Posterior cingulate gyrus (tissue), 11 donors: ENCODE results near the gene RNASE13.
"Not testable (repeated sequence)": the region's sequence is repeated elsewhere in the genome, so short reads cannot be mapped to it uniquely, and the experiment has no call there.

Experiments
- DNase-seq, 10 donors: peaks; one replicate each; pipeline versions ENCODE4 v3.0.0 to v3.0.0-alpha.2; 2020 to 2021; ENCODE audit warnings: mixed read lengths in 3 of 10
- intact Hi-C: fragments of 100-400 bp; cut with DNase I; formaldehyde crosslinking; loops from one replicate; pipeline ENCODE4 v1.15.1; 2023

Gene RNASE13

DNA sequence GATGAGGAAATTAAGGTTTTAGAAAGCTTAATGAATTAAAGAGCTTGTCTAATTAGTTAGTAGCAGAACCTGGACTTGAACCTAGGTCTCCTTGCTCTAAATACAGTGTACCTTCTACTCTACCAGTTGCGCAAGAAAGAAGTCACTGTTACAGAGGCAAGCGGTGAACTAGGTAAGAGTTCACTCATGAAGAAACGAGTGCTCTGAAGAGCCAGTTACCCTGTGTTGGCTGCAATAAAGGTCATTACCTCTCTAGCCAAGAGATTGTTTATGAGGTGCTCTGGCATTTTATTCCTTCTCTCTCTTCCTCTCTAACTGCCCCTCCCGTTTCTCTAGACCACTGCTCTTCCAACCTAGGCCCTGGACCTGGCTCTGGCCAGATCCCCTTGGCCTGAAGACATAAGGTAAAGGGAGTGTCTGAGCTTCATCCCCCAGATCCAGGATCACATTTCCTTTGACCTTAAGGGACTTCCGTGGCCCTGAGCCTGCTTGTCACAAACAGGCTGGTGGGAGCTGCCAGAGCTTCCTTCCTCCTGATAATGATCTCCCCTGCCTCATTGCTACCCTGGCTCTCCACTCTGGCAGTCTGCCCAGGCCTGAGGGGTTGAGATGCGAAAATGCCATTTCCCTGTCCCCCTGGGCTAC, 9.5 kb upstream of the RNASE13 start:
- intact Hi-C loops = no loop called here
- no peak for DNase-seq

DNA sequence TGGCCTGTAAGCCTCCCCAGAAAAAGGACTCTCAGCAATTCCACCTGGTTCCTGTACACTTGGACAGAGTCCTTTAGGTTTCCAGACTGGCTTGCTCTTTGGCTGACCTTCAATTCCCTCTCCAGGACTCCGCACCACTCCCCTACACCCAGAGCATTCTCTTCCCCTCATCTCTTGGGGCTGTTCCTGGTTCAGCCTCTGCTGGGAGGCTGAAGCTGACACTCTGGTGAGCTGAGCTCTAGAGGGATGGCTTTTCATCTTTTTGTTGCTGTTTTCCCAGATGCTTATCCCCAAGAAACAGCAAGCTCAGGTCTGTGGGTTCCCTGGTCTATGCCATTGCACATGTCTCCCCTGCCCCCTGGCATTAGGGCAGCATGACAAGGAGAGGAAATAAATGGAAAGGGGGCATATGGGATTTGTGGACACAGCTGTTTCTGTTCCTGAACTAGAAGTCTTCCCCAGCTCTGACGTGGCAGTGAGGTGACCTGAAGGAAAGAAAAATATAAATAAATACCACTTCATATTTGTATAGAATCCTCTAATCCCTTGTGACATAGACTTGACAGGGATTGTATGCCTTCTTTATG, 8.9 kb upstream of the RNASE13 start:
- intact Hi-C loops = no loop called here
- no peak for DNase-seq

DNA sequence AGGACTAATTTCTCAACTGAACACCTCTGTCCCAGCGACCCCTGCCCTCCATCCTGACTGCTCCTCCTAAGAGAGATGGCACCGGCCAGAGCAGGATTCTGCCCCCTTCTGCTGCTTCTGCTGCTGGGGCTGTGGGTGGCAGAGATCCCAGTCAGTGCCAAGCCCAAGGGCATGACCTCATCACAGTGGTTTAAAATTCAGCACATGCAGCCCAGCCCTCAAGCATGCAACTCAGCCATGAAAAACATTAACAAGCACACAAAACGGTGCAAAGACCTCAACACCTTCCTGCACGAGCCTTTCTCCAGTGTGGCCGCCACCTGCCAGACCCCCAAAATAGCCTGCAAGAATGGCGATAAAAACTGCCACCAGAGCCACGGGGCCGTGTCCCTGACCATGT, 8.3 kb upstream of the RNASE13 start:
- intact Hi-C loops = no loop called here
- DNase-seq = peak in 8 of 10 donors; percentile 29 to 95 (median 64)

DNA sequence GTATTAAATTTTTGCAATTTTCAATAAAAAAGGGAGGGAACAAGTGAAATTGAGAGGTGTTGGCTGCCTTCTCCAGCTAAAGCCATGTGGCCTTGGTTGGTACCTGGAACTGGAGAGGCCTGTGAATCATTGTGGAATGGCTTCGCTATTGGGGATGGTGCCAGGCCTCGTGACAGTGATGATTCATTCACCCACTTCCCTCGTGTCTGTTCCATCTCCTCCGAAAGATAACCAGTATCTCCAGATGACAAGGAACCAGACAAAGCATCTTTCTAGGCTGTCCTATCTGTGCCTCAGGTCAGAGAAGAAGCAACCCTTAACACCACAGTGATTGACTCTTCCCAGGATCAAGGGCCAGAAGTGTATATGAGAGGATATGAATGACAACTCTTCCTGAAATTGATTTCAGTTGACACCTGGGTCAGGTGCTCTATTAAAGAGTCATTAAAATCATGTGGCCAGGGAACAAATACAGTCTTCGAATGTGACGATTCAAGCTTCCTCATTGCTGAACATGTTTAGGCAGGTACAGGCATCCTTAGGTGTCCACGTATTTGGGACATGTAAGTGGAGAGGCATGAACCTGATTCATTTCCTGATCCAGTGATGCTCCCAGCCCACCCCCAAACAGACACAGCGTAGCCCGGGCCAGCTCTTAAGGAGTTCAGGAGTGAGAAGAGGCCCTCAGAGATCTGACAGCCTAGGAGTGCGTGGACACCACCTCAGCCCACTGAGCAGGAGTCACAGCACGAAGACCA, 7.2 kb upstream of the RNASE13 start, which contains the start of gene RNASE7:
RNASE7 (plus strand) TSS at position 687 of the 758 bp plus-strand sequence. CDS start 631 bp downstream, outside the sequence.
- peak in 1 of 10 donors; percentile 86 for DNase-seq
- intact Hi-C loops = no loop called here

DNA sequence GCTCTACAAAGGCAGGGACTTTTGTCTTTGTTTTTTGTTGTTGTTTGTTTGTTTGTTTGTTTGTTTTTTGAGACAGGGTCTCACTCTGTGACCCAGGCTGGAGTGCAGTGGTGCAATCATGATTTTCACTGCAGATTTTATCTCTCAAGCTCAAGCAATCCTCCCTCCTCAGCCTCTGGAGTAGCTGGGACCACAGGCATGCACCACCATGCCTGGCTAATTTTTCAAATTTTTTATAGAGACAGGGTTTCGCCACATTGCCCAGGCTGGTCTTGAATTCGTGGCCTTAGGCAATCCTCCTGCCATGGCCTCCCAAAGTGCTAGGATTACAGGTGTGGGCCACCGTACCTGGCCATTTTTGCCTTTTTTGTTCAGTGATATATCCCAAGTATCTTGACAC, 6.3 kb upstream of the RNASE13 start:
- not testable (repeated sequence) for DNase-seq
- intact Hi-C loops = loop anchor here (1.0 kb wide), 1 partner anchor 27 kb away; no protein-coding TSS in a partner anchor

DNA sequence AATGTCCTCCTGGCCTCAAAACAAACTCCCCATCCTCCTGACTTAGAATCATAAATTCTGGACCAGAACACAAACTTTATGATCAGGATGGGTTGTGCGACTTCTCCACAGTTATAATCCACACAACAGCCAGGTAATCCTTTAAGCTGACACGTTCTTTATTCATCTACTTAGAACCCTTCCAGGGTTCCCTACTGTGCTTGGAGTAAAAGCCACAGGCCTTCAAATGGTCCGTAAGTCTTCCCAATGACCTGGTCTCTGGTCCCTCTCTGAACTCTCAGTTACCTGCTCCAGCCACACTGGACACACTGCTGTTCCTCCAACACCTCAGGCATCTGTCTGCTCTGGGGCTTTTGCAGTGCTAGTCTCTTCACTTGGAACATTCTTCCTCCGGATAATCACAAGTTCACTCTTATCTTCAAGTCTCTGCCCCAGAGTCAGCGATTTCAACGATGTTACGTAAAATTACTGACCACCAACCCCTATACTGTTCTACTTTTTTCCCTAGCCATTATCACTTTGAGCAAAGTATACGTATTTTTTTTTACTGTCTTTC, 5.8 kb upstream of the RNASE13 start:
- intact Hi-C loops = loop anchor here (1.0 kb wide), 1 partner anchor 26 kb away; no protein-coding TSS in a partner anchor
- no peak for DNase-seq

DNA sequence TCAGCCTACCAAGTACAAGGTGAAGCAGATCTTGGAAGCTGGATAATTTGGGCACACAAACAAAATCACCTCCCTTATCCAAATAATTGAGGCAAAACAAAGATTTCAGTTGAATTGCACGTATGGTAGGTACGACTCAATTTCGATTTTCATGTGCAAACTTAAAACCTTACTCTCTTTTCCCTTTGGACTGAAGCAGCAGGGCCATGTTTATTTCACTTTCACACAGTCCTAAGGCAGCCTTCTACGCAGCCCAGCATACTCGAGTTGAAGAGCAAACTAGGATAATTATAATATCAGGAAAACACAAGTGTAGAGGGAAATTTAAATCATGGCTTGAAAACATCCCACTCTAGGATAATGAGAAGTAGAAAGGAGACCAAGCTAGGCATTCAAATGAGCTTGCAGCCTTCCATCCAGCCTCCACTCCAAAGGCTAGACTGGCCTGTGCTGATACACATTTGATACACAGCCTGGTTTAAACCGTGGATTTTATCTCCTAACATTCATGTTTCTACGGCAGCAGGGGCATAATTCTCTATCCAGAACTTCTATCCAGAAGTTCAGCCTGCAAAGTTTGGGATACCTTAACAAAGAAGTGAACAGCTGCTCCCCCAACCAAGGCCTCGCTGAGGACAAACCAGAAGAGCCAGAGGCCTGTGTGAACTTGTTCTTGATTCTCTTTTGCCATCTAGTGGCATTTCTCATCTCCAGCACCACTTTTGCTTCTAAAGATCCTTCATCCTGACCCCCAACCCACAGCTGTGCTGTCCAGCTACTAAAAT, 5.2 kb upstream of the RNASE13 start:
- DNase-seq = peak in 3 of 10 donors; percentile 28 to 86 (median 65)
- intact Hi-C loops = loop anchor here (1.0 to 5.0 kb wide), 3 partner anchors 25 to 67 kb away; no protein-coding TSS in a partner anchor

DNA sequence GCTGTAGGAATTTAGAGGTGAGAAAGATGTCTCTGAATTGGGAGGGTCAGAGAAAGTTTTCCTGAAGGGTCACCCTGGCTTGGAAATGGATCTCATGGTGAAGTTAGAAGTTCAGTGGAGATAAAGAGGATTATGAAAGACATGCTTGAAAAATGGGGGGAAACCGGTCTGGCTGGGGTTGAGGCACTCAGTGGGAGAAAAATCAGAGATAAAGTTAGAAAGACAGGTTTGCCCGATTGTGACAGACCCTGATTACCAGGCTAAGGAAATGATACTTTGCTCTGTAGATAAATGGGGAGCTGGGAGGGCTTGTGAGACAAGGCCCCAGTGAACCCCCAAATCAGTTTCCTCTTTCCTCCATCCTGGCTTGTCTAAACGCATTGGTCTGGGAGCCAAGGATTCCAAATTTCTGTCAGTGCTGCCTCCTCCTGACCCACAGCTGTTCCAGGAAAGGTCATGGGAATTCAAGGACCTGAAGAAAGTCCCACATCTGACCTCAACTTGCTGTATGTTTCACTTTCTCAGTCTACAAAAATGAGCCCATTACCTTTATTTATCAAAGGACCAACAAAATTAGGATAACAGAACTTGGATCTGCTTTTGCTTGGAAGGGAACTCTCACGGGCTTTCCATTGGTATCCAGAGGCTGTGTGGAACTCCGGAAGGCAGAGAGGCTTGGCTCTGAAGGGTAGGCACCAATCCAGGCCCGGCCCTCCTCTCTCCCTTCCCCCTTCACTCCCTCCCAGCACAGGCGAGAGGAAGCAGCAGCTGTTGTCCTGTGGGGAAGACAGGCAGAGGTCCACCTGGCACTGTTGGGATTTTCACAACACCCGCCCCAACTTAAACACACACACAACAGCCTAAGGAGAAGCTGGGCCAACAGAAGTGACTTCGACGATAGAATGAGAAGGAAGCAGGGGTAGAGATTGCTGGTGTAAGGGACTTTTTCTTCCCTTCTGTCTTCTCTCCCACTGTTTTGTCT, 4.1 kb upstream of the RNASE13 start:
- peak; percentile 73 to 97 (median 78) for DNase-seq
- intact Hi-C loops = loop anchor here (1.0 to 5.0 kb wide), 2 partner anchors 66 kb away; no protein-coding TSS in a partner anchor

DNA sequence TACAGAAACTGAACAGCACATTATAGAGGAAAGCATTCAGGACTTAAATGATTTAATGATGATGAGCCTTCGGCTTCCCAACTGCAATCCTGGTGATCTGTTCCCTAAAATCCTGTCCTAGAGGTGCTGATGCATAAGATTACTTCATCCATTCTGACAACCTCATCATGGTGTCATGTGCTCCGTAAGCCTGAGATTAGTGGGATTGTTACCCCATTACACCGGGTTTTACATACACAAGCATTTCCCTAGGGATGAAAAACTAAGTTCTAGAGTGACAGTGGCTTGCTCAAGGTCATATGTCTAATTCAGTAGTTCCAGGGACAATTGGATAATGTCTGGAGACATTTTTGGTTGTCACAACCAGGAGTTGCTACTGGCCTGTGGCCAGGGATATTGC, 2.5 kb upstream of the RNASE13 start:
- DNase-seq = no peak
- intact Hi-C loops = loop anchor here (5.0 kb wide), 1 partner anchor 65 kb away; no protein-coding TSS in a partner anchor

DNA sequence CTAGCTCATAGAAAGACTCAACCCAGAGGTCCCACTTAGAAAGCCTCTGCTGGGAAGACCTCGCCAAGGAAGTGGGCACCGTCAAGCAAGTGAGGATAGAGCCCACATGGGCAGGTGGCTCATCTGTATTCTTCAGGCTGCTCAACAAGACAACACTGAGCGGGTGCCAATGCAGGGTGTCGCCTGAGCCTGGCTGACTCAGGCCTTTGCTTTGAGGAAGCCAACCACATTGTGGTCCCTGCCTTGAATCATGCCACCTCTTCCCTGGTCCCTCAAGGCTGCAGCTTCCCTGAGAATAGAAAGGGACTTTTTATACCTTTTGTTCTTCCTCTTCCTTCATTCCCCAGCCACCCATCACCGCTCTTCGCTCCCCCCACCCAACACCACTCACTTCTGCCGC, 2.1 kb upstream of the RNASE13 start:
- DNase-seq = peak in 1 of 10 donors; percentile 12
- intact Hi-C loops = loop anchor here (5.0 kb wide), 1 partner anchor 64 kb away; no protein-coding TSS in a partner anchor

DNA sequence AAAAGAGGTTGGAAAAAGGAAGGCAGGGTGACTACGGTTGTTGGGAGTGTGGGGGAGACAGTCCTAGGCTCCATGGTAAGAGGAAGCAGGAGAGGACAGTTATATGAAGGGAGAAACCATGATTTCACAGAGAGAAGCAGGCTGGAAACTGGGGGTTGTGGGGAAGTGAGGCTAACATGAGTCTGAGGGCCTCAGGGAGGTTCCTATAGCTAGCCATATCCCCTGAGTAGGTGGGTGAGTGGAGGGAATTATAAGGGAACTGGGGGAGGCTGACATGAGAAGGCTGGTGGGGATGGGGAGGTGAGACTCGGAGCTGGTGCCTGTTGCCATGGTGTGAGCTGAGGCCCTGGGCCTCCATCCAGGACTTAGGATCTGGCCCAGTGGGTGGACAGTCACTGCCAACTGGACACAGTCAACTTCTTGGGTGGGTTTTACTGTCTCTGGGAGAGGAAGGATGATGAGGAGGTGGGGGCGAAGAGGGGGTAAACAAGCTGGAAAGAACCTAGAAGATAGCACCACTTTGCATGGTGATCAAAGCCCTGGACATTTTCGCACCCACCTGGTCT, 1.4 kb downstream of the RNASE13 start:
- no peak for DNase-seq
- intact Hi-C loops = no loop called here

DNA sequence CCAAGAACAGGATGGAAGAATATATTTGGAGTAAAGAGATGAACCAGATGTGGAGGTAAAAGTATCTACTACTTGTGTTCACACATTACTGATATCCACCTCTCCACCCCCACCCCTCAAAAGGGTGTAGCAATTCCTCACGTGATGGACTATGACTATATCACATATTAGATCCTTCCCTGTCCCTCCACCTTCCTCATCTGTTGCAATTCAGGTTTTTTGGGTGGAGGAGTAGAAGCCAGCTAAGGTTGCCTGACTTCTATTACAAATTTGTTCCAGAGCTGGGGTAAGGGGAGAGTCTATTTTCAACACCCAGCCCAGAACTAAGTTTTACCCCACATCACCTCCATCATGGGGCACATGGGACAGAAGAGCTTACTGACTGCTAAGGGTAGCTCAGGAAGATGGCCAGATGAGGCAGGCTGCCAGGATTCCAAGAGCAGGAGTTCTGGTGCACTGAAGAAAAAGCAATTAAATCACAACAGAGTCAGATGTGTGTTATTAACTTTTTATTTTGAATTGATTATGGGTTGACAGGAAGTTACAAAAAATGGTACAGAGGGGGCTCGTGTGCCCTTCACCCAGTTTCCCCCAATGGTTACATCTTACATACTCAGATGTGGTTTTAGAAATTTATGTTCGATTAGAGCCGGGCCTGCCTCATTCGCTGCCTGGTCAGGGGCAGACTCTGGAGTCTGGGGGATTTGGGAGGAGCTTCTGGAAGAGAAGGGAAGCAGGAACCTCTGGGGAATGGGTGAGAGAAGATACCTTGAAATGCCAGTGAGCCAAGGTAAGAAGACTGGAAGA, 2.1 kb downstream of the RNASE13 start:
- intact Hi-C loops = no loop called here
- DNase-seq = no peak

DNA sequence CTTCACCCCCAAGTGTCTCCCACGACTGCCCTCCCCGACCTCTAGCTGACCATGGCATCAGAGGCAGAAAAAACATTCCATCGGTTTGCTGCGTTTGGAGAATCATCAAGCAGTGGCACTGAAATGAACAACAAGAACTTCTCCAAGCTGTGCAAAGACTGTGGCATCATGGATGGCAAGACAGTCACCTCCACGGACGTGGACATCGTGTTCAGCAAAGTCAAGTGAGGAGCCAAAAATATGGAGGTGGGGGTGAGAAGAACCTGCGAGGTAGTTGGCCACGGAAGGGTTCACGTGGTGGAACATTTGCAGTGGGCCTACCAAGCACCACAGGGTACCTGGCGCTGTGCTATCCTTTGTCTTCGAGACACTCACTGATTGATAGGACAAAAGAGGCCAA, 4.1 kb downstream of the RNASE13 start:
- DNase-seq = no peak
- intact Hi-C loops = no loop called here

DNA sequence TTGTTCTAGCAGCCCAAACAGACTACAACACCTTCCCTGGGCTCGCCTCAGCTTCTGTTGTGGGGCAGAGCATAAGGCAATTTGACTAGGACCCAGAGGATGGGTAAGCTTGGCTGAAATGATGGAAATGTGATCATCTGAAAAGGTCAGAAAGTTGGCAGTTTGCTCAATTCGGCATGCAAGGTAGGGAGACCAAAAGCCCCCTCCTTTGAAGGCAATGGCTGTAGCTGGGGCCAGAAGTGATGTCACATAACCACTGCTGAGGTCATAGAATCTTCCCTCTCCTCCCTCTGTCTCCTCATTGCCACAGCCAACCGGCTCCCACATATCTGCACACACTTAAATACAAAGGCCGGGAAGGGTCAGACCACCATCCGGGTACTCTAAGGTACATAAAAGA, 4.7 kb downstream of the RNASE13 start, which contains the start of gene TPPP2:
TPPP2 (plus strand) TSS at position 301 of the 400 bp plus-strand sequence. CDS start 365 bp downstream, outside the sequence.
- intact Hi-C loops = loop anchor here (5.0 kb wide), 1 partner anchor 42 kb away; the partner anchor contains the start of gene ARHGEF40
- peak in 1 of 10 donors; percentile 3 for DNase-seq

DNA sequence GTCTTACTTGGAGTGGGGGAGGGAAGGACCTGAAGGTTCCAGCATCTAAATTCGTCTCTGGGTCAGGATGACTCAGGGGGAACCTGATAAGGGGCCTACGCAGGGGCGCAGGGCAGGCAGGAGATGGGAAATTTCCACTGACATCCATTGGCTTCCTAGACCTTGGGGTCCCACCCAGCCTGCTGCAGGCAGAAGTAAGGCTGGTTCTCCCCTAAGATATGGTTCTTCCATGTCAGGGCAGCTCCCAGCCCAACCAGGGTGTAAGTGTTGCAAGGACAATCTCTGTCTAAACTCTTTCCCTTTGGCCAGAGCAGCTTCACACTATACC, 7.7 kb downstream of the RNASE13 start:
- no peak for DNase-seq
- intact Hi-C loops = loop anchor here (5.0 kb wide), 1 partner anchor 45 kb away; the partner anchor contains the start of gene ARHGEF40

DNA sequence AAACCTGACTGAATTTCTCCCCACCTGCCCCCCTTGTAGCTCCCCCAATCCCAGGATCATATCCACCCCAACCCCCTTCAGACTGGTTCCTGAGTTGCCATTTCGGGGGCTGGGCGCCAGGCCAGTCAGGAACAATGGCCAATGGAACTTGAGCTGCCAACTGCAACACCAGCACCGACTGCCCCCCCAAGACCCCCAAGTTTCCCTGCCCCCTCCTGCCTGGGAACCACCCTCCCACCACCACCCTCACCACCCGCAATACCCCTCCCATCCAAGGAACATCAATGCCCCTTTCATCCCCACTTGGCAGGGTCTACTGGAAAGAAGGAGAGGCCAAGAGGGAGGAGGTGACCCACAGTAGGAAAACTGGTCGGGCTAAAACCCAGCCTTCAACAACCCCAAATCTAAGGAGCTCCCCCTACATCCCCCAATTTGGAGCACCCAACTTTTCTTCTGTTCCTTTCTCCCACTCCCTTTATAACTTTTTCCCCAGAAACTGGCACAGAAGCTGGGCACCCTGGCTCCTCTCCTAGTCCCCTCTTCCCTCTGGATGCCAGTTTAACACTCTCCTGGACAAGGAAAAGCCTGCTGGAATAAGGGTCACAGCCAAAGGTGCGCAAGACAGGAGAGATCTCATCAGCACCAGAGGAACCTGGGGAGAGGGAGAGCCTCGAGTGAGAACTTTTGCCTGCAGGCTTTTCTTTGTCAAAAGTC, 8.2 kb downstream of the RNASE13 start:
- intact Hi-C loops = loop anchor here (5.0 kb wide), 1 partner anchor 46 kb away; the partner anchor contains the start of gene ARHGEF40
- DNase-seq = peak; percentile 62 to 95 (median 78)
